ENCODE results near the gene ABHD16A. TPM values are rescaled to one million over a fixed set of nuclear protein-coding genes. Genes with fewer than 3 reads are reported as not detected.
A peak's percentile ranks its signal among the peaks of the same experiment; 100 is the strongest.

ABHD16A gene
- polyA plus RNA-seq, 1 donor from 2014 or later, result 130 TPM

DNA sequence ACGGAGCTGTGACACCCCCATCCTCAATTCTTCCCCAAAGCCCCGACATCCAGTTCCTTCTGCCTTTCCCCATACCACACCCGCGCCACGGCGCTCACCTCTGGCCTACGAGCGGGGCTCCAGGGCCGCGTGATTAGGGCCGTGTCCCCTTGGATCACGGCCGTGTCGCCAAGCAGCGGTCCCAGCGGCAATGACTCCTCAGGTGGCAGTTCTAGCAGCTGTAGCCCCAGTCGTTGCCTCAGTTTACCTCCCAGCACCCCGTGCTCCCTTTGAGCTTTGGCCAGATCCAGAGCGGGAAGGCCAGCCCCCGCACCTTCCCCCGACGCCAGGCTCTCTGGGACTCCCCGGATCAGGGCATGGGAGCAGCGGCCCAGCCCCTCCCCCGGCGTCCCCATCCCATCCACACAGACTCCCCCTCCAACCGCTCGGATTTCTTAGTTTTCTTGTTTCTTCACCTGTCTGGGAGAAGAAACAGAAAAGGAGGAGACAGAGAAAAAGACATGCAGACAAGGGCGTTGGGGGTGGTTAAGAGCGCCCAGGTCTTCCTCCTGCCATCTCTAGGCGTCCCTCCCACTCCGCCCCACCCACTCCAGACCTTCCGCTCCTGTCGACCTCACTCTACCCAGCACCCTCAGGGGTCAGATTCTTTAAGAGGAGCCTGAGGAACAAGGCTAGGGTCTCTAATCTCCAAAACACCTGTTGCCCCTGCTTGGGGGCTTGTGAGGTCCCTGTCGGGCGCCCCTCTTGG, 25.8 kb upstream of the ABHD16A start, which contains the start of gene DDAH2:
Gene DDAH2 (minus strand): TSS at position 533 of the 748 bp plus-strand sequence. CDS start 138 bp downstream, at position 395.
- Histone ChIP-seq H3F3A (ENCODE audit: insufficient read depth, low read length, poor library complexity, severe bottlenecking) (no peaks in the 10 kb centered on the region), H3K79me2 (replicated peaks; ENCODE audit: insufficient read depth, low read length) (peaks cover 24% of the 10 kb centered on the region), H3K27ac (ENCODE audit: low read length) (peak within 1 kb of the TSS; percentile 76), H3K9me3 (ENCODE audit: low read length) (no peaks in the 10 kb centered on the region), H3K9me2 (ENCODE audit: insufficient read depth, low read length) (no peaks in the 10 kb centered on the region), H3K27me3 (ENCODE audit: insufficient read depth, low read depth, low read length) (no peaks in the 10 kb centered on the region), H3K36me3 (ENCODE audit: insufficient read depth, low read length) (no peaks in the 10 kb centered on the region), H4K20me1 (ENCODE audit: insufficient read depth) (no peaks in the 10 kb centered on the region), H3K4me3 (ENCODE audit: low read length) (peak within 1 kb of the TSS; percentile 92), H3K4me2 (ENCODE audit: low read length) (peak within 1 kb of the TSS; percentile 92), H2AFZ (ENCODE audit: low read depth, low read length) (peak within 1 kb of the TSS; percentile 97), H3K9ac (ENCODE audit: low read length) (peak within 1 kb of the TSS; percentile 96)
- TF ChIP-seq SMC3 (conservative IDR thresholded peaks at IDR 0.05; ENCODE audit: poor library complexity) (no peak), POLR2AphosphoS5 (IDR thresholded peaks at IDR 0.05) (no peak), MXI1 (conservative IDR thresholded peaks at IDR 0.05; ENCODE audit: poor library complexity, severe bottlenecking) (no peak), RAD21 (conservative IDR thresholded peaks at IDR 0.05) (no peak), EP300 (conservative IDR thresholded peaks at IDR 0.05; ENCODE audit: poor library complexity, severe bottlenecking) (no peak), TAF1 (IDR thresholded peaks at IDR 0.05; ENCODE audit: low read depth) (no peak)
- TF ChIP-seq, protein P1, sequence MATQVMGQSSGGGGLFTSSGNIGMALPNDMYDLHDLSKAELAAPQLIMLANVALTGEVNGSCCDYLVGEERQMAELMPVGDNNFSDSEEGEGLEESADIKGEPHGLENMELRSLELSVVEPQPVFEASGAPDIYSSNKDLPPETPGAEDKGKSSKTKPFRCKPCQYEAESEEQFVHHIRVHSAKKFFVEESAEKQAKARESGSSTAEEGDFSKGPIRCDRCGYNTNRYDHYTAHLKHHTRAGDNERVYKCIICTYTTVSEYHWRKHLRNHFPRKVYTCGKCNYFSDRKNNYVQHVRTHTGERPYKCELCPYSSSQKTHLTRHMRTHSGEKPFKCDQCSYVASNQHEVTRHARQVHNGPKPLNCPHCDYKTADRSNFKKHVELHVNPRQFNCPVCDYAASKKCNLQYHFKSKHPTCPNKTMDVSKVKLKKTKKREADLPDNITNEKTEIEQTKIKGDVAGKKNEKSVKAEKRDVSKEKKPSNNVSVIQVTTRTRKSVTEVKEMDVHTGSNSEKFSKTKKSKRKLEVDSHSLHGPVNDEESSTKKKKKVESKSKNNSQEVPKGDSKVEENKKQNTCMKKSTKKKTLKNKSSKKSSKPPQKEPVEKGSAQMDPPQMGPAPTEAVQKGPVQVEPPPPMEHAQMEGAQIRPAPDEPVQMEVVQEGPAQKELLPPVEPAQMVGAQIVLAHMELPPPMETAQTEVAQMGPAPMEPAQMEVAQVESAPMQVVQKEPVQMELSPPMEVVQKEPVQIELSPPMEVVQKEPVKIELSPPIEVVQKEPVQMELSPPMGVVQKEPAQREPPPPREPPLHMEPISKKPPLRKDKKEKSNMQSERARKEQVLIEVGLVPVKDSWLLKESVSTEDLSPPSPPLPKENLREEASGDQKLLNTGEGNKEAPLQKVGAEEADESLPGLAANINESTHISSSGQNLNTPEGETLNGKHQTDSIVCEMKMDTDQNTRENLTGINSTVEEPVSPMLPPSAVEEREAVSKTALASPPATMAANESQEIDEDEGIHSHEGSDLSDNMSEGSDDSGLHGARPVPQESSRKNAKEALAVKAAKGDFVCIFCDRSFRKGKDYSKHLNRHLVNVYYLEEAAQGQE (IDR thresholded peaks at IDR 0.05; ENCODE audit: borderline replicate concordance), result no peak

DNA sequence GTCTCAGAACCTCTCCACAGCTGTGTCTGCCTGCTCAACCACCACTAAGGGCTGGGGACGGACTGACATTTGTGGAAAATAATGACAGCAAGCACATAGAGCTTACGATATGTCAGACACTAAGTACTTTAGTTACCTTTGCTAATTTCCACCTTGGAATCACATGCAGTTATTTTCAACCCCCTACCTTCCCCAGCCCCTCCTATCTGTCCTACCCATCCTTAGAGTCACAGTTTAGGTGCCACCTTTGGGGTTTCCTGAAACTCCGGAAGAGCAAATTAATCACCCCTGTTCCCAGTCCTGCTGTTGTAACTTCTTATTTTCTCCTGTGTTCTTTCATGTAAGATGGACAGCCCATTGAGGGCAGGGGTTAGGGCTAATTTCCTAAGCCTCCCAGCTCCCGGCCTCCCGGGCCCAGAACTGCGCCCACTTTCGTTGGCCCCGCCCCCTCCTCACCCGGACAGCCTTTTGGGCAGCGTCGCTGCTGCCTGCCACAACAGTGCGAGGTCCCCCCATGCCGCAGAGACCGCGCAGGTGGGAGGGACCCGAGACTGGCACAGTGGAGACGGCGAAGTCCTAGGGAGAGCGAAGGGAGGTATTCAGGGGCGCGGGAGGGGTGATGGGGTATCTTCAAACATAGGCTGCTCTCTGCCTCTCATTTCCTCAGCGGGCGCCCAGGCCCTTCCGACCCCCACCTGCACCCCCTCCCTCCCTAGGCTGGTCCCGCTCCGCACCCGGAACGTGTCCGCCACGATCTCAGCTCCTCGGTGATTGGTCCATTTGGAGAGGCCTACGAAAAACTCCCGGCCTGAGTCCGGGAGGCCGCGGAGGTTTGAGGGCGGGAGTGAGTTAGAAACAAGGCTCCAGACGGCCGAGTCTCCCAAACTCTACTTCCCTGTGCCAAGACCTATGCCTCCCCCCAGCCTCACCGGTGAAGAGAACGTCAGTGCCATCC, 24.9 kb upstream of the ABHD16A start:
- no peaks in the 10 kb centered on the region for H3K36me3 ChIP-seq (ENCODE audit: insufficient read depth, low read length)
- no peaks in the 10 kb centered on the region for H3K9me3 ChIP-seq (ENCODE audit: low read length)
- TF ChIP-seq TAF1 (IDR thresholded peaks at IDR 0.05; ENCODE audit: low read depth), result no peak
- TF ChIP-seq, protein P1 (IDR thresholded peaks at IDR 0.05; ENCODE audit: borderline replicate concordance), result no peak
- TF ChIP-seq EZH2 (IDR thresholded peaks at IDR 0.05; ENCODE audit: borderline replicate concordance, insufficient read depth, low read length, poor library complexity, severe bottlenecking), result no peak
- TF ChIP-seq MXI1 (conservative IDR thresholded peaks at IDR 0.05; ENCODE audit: poor library complexity, severe bottlenecking), result no peak
- TF ChIP-seq EP300 (conservative IDR thresholded peaks at IDR 0.05; ENCODE audit: poor library complexity, severe bottlenecking), result no peak
- TF ChIP-seq POLR2AphosphoS5 (IDR thresholded peaks at IDR 0.05), result no peak
- no peak for TF ChIP-seq RAD21 (conservative IDR thresholded peaks at IDR 0.05)
- no peak for TF ChIP-seq SMC3 (conservative IDR thresholded peaks at IDR 0.05; ENCODE audit: poor library complexity)
- TF ChIP-seq, protein P2, sequence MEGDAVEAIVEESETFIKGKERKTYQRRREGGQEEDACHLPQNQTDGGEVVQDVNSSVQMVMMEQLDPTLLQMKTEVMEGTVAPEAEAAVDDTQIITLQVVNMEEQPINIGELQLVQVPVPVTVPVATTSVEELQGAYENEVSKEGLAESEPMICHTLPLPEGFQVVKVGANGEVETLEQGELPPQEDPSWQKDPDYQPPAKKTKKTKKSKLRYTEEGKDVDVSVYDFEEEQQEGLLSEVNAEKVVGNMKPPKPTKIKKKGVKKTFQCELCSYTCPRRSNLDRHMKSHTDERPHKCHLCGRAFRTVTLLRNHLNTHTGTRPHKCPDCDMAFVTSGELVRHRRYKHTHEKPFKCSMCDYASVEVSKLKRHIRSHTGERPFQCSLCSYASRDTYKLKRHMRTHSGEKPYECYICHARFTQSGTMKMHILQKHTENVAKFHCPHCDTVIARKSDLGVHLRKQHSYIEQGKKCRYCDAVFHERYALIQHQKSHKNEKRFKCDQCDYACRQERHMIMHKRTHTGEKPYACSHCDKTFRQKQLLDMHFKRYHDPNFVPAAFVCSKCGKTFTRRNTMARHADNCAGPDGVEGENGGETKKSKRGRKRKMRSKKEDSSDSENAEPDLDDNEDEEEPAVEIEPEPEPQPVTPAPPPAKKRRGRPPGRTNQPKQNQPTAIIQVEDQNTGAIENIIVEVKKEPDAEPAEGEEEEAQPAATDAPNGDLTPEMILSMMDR (IDR thresholded peaks at IDR 0.05; ENCODE audit: poor library complexity, severe bottlenecking), result no peak
- no peaks in the 10 kb centered on the region for H3K27me3 ChIP-seq (ENCODE audit: insufficient read depth, low read depth, low read length)
- no peaks in the 10 kb centered on the region for H4K20me1 ChIP-seq (ENCODE audit: insufficient read depth)
- H3F3A ChIP-seq (ENCODE audit: insufficient read depth, low read length, poor library complexity, severe bottlenecking), result no peaks in the 10 kb centered on the region
- peak overlapping the region; percentile 92 for H3K4me2 ChIP-seq (ENCODE audit: low read length)
- no peak overlapping the region for H3K9ac ChIP-seq (ENCODE audit: low read length)
- peak overlapping the region; percentile 92 for H3K4me3 ChIP-seq (ENCODE audit: low read length)
- H2AFZ ChIP-seq (ENCODE audit: low read depth, low read length), result no peak overlapping the region
- H3K27ac ChIP-seq (ENCODE audit: low read length), result no peak overlapping the region
- no peaks in the 10 kb centered on the region for H3K9me2 ChIP-seq (ENCODE audit: insufficient read depth, low read length)
- peaks cover 24% of the 10 kb centered on the region for H3K79me2 ChIP-seq (replicated peaks; ENCODE audit: insufficient read depth, low read length)

All from neural cell (in vitro differentiated cells).